NCI-H345 (cell line): ENCODE data around the gene CNNM2.
"Not testable (repeated sequence)": the region's sequence is repeated elsewhere in the genome, so short reads cannot be mapped to it uniquely, and the experiment has no call there.

ENCODE experiments used
- DNase-seq: peaks from one replicate; lab custom pipeline; 2025; lab: John Stamatoyannopoulos, UW

The CNNM2 gene

GRCh38 chr10:103040418-103040817, 122.3 kb downstream of the CNNM2 start:
- no peak for DNase-seq

- DNase-seq, result no peak
Observed at GRCh38 chr10:103041391-103041790, 123.3 kb downstream of the CNNM2 start.

- DNase-seq, result peak; percentile 47
Observed at GRCh38 chr10:103042129-103042528, 124.0 kb downstream of the CNNM2 start.

- DNase-seq, result no peak
Observed at GRCh38 chr10:103042908-103043307, 124.8 kb downstream of the CNNM2 start.

GRCh38 chr10:103044942-103045489, 126.9 kb downstream of the CNNM2 start:
- DNase-seq, result no peak

GRCh38 chr10:103045961-103046360, 127.9 kb downstream of the CNNM2 start:
- no peak for DNase-seq

GRCh38 chr10:103047381-103047780, 129.3 kb downstream of the CNNM2 start:
- no peak for DNase-seq

- DNase-seq, result no peak
Observed at GRCh38 chr10:103049237-103049636, 131.1 kb downstream of the CNNM2 start.

- DNase-seq, result no peak
Observed at GRCh38 chr10:103053659-103054581, 135.8 kb downstream of the CNNM2 start.

GRCh38 chr10:103054621-103055020, 136.5 kb downstream of the CNNM2 start:
- no peak for DNase-seq

- no peak for DNase-seq
Observed at GRCh38 chr10:103055105-103055504, 137.0 kb downstream of the CNNM2 start.

- DNase-seq, result no peak
Observed at GRCh38 chr10:103058034-103058433, 139.9 kb downstream of the CNNM2 start.

GRCh38 chr10:103060575-103060974, 142.5 kb downstream of the CNNM2 start:
- DNase-seq, result no peak

GRCh38 chr10:103062854-103063590, 144.9 kb downstream of the CNNM2 start:
- DNase-seq, result no peak

- DNase-seq, result no peak
Observed at GRCh38 chr10:103064956-103065355, 146.9 kb downstream of the CNNM2 start.

GRCh38 chr10:103066141-103067098, 148.3 kb downstream of the CNNM2 start:
- DNase-seq, result no peak

GRCh38 chr10:103067099-103067477, 149.0 kb downstream of the CNNM2 start:
- DNase-seq, result not testable (repeated sequence)

- no peak for DNase-seq
Observed at GRCh38 chr10:103067484-103067883, 149.4 kb downstream of the CNNM2 start.

- no peak for DNase-seq
Observed at GRCh38 chr10:103067956-103068355, 149.9 kb downstream of the CNNM2 start.

- DNase-seq, result peak; percentile 49
Observed at GRCh38 chr10:103069453-103070331, 151.6 kb downstream of the CNNM2 start.

GRCh38 chr10:103072276-103072675, 154.2 kb downstream of the CNNM2 start:
- DNase-seq, result no peak
